GM12864 (cell line): ENCODE measurements around the gene CYB561.
A peak's percentile ranks its signal among the peaks of the same experiment; 100 is the strongest.

Source experiments
- DNase-seq: peaks from one replicate; pipeline ENCODE4 v3.0.0-alpha.2; 2011; ENCODE audit warnings: low read depth
- H3K4me3 ChIP-seq: 2 replicates; pipeline ENCODE4 v1.5.1; 2011; ENCODE audit warnings: mild to moderate bottlenecking, low read depth, low read length, control low read depth
- CTCF ChIP-seq: IDR thresholded peaks from 2 replicates; pipeline ENCODE4 v1.5.1; 2011; ENCODE audit warnings: low read depth, mild to moderate bottlenecking, moderate library complexity, low read length, control low read depth, inconsistent platforms; ENCODE audit errors: missing control alignments

CYB561 gene

GRCh38 chr17:63450551-63450950 lies 4.4 kb upstream of the CYB561 start:
- no peak for DNase-seq
- H3K4me3 ChIP-seq = no peak overlapping the region
- no peak for TF ChIP-seq CTCF

GRCh38 chr17:63448655-63449054 lies 2.5 kb upstream of the CYB561 start:
- H3K4me3 ChIP-seq = no peak overlapping the region
- TF ChIP-seq CTCF = no peak
- no peak for DNase-seq

- no peak overlapping the region for H3K4me3 ChIP-seq
- no peak for DNase-seq
- TF ChIP-seq CTCF = no peak
Measured at GRCh38 chr17:63447471-63448009, 1.4 kb upstream of the CYB561 start.

- H3K4me3 ChIP-seq = peak overlapping the region; percentile 55
- TF ChIP-seq CTCF = no peak
- no peak for DNase-seq
Measured at GRCh38 chr17:63446753-63447470, 806 bp upstream of the CYB561 start.

GRCh38 chr17:63445571-63445953 lies 544 bp downstream of the CYB561 start:
- no peak for TF ChIP-seq CTCF
- H3K4me3 ChIP-seq = peak overlapping the region; percentile 55
- no peak for DNase-seq

- DNase-seq = no peak
- no peak for TF ChIP-seq CTCF
- H3K4me3 ChIP-seq = no peak overlapping the region
Measured at GRCh38 chr17:63445065-63445464, 1.0 kb downstream of the CYB561 start.

GRCh38 chr17:63444457-63444856 lies 1.6 kb downstream of the CYB561 start:
- no peak for TF ChIP-seq CTCF
- DNase-seq = no peak
- no peak overlapping the region for H3K4me3 ChIP-seq
